GM19099 (cell line): ENCODE results near the gene CTNNBIP1.

Source experiments
- POLR2A ChIP-seq: IDR thresholded peaks from 3 replicates; pipeline ENCODE4 v1.6.1; 2011; ENCODE audit warnings: low read depth; ENCODE audit not compliant: insufficient read length; ENCODE audit errors: extremely low read depth

The CTNNBIP1 gene

DNA sequence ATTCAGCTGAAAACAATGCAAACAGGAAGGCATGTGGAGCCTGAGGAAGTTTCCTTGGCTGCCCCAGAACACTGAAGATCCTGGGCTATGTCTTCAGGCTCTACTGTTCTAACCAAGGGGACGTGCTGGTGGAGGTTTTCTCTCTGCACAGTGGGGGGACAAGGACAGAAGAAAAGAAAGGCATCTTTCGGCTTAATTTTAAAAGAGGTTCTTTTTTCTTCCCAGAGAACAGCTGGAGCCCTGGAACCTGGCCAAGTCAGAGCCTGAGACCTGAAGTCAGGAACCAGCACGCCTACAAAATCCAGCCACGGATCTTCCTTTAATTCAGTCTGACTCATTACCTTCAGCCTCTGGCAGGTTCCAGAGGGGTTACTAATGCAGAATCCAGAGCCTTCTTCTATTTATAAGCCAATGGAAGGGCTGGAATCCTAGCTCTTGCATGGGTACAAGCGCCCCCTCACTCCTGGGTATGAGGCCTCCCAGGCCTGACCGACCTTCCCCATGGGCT lies 19.8 kb downstream of the CTNNBIP1 start:
- TF ChIP-seq POLR2A, result no peak

DNA sequence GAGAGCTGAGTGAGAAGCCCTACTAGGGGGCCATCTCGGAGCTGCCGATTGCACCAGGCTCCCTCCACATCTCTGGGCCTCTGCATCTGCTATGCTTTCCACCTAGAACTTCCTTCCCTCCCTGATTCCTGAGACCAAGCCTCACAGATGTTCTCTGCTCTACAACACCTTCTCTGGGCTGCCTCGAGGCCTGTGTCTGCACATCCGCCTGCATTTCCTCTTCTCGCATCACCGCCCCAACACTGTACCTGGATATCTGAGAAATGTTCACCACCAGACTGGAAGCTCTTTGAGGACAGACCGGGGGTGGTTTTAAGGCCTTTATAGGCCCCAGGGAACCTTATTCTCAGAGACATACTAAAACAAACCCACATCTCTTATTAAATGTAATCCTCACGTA lies 20.7 kb downstream of the CTNNBIP1 start:
- no peak for TF ChIP-seq POLR2A

DNA sequence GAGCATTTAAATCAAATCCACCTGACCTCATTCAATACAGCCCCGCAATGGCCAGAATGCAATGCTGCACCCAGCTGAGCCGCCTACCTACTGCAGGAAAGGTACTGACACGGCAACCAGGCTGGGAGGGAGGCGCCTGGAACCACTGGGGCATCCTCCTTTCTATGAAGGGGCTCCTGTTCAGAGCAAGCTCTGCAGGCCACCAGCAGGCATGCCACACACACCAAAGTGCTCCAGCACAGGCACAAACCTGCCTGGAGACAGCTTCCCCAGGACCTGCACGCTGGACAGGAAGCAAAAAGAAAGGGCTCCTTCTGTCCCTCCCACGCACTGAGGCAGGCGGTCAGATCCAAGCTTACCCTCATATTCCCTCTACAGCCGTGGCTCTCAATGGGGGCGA lies 21.2 kb downstream of the CTNNBIP1 start:
- TF ChIP-seq POLR2A, result no peak

DNA sequence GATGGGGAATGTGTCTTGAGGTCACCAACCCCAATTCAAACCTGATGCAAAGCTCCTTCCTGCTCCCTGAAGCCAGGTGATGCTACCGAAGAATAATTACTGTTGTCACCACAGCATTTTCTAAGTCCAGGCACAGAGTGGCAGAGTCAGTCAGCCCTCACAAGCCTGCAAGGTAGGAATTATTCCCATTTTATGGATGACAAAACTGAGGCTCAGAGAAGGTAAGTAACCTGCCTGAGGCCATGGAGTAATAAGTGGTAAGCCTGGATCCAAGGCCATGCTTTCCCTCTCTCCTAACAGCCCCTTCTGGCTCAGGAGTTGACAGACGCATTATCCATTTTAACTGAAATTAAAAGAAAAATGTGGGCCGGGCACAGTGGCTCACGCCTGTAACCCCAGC lies 23.0 kb downstream of the CTNNBIP1 start:
- TF ChIP-seq POLR2A, result no peak

GRCh38 chr1:9886092-9886742 lies 23.9 kb downstream of the CTNNBIP1 start:
- no peak for TF ChIP-seq POLR2A

DNA sequence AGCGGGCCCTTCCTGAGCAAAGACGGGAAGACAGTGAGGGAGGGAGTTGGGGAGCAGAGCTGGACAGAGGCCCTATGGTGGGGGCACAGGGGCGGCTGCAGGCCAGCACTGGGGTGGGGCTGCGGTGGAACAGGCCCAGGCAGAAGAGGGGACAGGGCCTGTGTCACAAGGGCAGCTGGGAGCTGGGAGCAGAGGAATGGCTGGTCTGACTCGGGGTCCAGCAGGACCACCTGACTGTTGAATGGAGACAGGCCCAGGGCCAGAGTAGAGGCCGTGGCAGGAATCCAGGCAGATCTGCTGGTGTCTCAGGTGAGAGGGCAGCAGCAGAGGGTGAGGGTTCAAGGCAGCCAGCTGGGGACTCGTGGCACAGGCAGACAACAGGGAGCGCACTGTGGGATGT lies 25.3 kb downstream of the CTNNBIP1 start:
- no peak for TF ChIP-seq POLR2A

DNA sequence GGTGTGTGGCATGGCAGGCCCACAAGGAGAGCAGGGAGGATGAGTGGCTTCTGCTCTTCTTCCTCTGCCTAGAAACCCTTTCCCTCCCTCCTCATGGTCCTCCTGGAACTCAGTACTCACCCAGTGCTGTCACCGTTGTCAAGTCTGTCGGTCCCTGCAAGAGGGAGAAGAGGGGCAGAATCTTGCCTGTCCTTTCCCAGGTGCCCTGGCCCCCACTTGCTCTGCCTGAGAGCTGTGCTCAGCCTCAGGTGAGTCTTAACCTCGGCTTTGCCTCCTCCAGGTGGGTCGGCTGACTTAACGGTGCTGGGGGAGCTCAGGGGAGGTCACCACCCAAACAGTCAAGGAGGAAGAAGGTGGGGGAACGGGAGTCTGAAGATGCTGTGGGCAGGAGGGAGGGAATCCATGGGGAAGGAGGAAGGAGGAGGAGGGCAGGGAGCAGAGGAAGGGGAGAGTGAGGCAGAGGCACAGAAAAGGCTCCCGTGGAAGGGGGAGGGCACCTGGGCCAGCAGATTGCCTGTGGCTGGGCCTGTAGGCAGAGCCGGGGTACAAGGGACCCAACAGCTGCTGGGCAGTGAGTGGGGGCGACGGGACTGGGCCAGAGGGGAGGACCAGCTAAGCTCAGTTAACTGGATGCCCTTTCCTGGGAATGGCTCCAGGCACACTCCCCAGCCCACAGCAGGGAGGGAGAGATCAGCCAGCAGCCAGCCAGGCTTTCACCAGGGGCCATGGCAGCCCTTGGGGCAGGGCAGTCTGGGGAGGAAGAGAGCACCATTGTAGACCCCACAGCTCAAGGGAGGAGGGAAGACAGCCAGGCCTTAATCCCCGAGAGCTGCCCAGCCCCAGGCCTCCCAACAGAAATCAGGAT lies 26.3 kb downstream of the CTNNBIP1 start:
- no peak for TF ChIP-seq POLR2A

- TF ChIP-seq POLR2A, result no peak
Observed at GRCh38 chr1:9882945-9883303, 27.1 kb downstream of the CTNNBIP1 start.

GRCh38 chr1:9882296-9882944 lies 27.6 kb downstream of the CTNNBIP1 start:
- TF ChIP-seq POLR2A, result no peak

DNA sequence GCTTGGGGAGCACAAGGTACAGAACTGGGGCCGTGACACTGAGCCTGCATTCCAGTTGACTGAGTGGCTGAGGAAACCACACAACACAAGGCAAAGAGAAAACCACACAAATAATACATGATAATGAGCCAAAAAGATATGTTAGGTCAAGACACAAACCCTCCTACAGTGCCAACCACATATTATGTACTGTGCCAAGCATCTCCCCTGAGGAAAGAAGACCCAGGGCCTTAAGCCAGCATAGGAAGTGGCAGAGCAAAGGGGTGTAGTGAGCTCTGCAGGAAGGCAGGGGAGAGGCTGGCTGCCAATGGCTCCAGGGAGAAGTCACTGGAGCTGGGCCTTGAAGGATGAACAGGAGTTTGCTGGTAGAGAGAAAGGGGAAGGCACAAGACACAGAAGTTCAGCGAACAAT lies 28.2 kb downstream of the CTNNBIP1 start:
- TF ChIP-seq POLR2A, result no peak

DNA sequence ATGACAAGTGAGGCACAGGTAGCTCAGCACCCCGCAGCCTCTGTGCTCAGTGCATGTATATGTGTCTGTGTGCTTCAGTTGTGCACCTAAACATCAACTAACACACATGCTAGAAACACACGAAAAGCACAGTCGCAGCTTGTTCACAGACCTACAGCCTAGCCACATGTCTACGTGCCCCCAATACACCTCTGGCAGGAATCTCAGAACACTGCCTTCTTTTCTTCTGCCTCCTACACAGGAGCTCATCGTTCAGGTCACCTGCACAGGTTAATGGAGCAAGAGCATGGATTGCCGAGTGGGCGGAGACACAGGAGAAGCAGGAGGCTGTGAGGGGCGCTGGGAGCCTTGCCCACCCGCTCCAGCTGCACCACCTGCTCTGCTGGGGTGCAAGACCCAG lies 31.7 kb downstream of the CTNNBIP1 start:
- TF ChIP-seq POLR2A, result no peak

GRCh38 chr1:9877962-9878361 lies 32.1 kb downstream of the CTNNBIP1 start:
- TF ChIP-seq POLR2A, result no peak

DNA sequence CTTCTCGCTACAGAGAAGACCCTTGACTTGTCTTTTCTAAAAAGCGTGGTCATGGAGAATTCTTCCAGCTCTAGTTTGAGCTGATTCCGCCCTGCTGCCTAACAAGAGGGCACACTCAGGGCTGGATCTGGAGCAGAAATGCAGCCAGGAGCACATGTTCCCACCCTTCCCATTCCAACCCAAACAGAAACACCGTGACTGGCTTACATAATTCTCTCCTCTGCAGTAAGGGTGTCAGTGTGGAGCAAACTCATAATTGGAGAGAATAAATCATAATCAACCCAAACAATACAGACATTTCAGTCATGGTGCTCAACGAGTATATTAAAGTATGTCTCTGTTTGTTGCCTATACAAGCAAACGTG lies 34.5 kb downstream of the CTNNBIP1 start:
- TF ChIP-seq POLR2A, result no peak

- no peak for TF ChIP-seq POLR2A
Observed at GRCh38 chr1:9874959-9875635, 35.0 kb downstream of the CTNNBIP1 start.

- no peak for TF ChIP-seq POLR2A
Observed at GRCh38 chr1:9874412-9874811, 35.7 kb downstream of the CTNNBIP1 start.
